OCI-M2 (cell line): ENCODE measurements around the gene GATA3.

Experiments used
- DNase-seq: peaks from one replicate; lab custom pipeline; 2025; ENCODE audit not compliant: unreplicated experiment; lab: John Stamatoyannopoulos, UW

The GATA3 gene

DNA sequence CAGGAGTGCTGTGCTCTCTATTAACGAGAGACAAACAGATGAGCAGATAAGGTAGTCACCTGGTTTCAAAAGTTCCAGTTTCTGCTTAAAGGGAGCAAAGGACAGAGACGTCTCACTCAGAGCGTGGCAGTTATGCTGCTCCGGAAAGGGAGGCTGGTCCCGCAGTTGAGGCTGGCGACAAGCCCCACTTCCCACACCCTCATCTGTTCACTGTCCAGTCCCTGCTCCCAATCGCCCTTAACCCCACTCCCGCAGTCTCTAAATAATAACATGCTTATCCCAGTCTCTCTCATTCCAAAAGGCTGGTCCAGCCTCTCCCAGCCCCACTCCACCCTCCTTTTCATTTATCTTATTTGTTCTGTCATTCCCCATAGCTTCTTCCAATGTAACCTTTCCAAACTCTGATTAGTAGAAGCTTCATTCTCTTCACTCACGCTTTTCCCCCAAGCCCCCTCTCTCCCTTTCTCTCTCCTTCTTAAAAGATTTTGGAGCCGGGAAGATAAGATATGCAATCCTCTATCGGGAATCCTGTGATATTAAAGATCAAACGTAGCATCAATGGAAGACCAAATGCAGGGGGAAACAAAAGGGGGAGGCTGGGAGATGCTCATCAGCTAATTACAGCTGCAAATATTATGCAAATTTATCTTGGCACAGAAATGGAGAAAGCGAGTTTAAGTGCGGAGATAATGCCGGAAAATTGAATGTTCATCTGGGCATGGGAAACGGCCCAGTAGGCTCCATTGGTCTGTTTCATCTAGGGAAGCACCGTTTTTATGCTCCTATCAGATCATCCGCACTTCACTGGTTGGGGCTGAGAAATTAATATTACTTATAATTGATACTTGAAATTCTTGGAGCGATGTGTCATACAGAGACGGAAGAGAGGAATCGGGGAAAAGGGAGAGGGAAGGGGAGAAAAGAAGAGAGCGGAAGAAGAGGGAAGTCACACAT is 16.3 kb upstream of the GATA3 start:
- DNase-seq, result no peak

- DNase-seq, result no peak
Measured at GRCh38 chr10:8039321-8039881, 15.1 kb upstream of the GATA3 start.

GRCh38 chr10:8040651-8041050 is 13.8 kb upstream of the GATA3 start:
- no peak for DNase-seq

DNA sequence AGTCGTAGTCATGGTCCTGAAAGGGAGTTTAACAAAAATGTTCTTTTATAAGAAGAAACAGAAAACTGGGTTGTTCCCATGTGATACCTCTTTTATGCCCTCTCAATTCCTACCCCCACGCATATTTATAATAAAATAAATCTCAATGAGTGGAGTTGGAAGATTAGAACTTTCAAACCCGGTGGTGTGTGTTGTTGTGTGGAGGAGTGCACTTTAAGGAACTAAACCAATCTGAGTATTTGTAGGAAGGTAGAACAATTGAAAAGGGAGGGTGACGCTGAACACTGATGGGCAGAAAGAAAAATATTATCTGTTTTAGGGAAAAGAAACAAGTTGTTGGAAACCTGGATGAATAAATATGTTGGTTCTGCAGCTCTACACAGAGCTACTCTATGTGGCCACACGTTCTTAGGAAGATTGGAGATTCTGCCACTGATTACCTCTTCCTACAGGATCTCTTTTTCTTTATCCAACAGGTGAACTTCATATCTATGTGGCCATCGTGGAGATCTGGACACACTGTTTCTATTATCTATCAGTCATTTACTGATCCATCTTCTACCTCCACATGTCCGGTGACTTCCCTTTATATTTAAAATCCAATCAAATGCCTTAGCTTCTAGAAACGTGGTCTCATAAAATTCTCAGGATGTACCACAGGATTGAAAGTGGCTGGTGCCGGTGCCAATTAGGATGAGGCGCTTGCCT is 13.1 kb upstream of the GATA3 start:
- DNase-seq, result no peak

DNA sequence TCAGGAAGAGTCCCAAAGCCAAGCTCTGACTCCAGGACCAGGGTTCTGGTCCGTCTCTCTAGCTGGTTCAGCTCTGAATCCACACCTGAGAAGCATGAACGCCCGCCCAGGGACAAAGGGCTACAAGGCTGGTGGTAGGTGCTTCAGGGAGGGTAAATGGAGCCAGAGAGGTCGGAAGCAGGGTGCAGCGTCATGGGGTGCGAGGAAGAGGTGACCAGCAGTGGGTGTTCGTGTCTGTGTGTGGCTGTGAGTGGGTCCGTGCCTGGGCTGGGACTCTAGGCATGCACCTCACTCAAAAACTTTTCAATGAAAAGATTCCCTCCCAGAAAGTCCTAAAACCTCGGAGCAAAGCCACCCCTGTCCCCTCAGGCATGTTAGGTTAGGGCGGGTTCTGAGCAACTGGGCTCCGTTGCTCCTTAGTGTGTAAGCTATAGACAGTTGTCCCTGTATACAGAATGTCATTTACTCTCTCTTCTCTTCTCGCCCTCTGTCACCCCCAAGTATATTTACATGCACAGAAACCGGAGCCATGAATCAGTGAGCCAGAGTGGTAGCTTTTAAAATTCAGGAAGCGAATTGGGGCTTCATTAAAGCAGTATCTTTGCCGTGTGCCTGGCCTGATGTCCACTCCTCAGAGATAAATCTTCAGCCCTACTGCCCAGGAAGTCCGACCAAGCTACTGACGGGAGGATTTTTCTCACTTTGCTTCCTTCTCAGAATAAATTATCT is 12.3 kb upstream of the GATA3 start:
- DNase-seq, result no peak

- no peak for DNase-seq
Measured at GRCh38 chr10:8042721-8043568, 11.5 kb upstream of the GATA3 start.

DNA sequence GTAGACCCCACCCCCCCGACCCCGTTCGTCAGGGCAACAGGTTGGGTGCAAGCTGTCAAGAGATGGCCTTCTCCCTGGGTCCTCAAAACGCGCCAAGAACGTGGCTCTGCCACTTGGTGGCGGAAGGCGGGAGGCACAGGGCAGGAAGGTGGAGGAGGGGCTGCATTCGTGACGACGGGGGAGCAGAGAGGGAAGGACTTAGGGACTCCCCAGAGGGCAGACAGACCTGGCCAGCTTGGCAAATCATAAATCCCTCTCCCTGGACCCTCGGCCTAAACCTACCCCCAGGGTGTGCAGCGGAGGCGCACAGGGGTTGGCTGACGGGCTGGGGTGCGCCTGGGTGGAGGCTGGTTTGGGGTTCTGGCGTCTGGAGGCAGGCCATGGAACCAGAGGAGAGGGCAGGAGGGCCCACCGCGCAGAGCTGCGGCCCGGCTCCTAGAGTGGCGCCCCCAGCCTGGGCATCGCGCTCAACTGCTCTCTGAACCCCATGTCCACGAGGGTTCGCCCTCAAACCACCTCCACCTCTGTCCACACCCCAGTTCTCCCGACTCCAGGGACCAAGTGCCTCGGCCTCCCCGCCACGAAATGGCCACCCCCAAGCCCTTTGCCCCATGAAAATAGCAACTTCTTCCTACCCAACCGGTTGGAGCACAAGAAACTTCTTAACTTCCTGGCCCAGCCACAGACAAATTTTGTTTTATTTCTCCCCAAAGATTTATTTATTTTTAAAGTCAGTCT is 10.8 kb upstream of the GATA3 start:
- DNase-seq, result no peak

DNA sequence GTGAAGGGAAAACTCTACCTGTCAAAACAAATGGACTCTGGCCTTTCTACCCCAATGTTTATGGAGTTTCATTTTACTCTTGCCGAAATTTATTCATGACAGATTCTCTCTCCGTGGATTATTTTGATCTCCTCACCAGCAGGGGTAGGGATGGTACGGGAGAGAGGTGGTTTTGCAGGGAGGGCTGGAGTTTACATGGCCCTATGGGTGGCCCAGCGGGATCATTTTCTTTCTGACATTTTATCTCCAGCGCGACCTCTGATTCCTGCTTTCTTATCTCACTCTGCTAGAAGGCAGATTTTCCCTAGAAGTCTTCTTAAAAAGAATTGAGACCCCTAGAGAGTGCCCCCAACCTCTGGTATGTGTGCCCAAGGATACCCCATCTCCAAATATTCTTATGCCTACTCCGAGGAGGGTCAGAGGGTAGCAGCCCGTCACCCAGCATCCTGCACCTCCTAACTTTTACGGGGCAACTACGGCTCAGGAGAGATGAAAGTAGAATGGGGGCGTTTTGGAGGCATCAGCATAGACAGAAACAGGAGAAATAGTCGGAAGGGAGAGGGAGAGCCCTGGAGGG is 10.1 kb upstream of the GATA3 start:
- DNase-seq, result no peak

- DNase-seq, result no peak
Measured at GRCh38 chr10:8044908-8045725, 9.4 kb upstream of the GATA3 start.

GRCh38 chr10:8045726-8046494 is 8.6 kb upstream of the GATA3 start:
- no peak for DNase-seq

- no peak for DNase-seq
Measured at GRCh38 chr10:8047452-8048280, 6.8 kb upstream of the GATA3 start.

- DNase-seq, result no peak
Measured at GRCh38 chr10:8048281-8049008, 6.0 kb upstream of the GATA3 start.

- DNase-seq, result no peak
Measured at GRCh38 chr10:8049045-8049864, 5.2 kb upstream of the GATA3 start.

DNA sequence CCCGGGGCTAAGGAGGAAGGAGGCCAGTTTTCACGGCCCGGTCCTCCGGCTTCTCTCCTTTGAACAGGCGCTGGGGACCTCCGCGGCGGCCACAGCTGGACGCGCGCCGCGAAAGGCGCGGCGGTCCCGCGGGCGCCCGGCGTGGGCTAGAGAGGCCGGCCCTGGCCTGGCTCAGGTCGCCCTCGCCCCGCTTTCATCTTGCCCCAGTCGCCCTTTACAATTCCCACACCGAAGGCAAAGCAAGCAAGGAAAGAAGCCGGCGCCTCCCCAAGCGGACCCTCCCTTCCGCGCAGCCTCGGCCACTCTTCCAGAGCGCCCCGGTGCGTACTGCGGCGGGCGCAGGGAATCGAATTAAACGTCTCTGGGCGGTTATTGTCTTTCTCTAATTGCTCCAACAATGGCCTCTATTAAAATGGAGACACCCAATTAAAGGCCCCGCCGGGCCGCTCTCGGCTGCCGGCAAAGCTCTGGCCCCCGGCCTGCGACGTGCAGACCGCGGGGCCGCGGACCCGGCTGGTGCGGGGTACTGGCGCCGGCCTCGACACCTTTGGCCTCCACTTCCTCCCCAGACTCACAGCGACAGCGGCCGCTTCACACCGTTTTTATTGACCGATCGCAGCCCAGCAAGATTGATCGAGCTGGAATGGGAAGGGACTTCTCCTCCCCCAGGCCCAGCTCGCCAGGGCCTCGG is 4.5 kb upstream of the GATA3 start:
- DNase-seq, result no peak
